Glomerular visceral epithelial cell (primary cell): Measurements from ENCODE around the gene LRP2.

Source experiments
- DNase-seq: peaks from one replicate; pipeline ENCODE4 v3.0.0-alpha.2; 2016; ENCODE audit errors: extremely low spot score

Gene LRP2

GRCh38 chr2:169091761-169092519 lies 270.4 kb downstream of the LRP2 start:
- DNase-seq, result peak; percentile 68

DNA sequence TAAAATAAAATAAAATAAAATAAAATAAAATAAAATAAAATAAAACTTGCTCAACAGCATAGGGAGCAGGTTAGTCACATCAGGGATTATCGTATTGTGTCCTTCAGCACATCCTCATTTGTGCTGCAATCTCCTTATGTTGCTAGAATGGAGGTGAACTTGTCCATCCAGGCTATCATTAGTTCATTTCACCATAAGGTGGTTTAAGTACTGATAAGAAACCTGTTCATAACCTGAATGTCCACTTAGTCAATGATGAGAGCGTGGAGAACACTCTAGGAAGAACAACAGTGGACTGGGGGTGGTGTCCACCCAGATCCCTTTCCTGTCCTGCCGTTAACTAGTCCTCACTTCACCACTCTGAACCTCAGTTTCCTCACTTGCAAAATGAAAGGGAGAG lies 271.1 kb downstream of the LRP2 start:
- no peak for DNase-seq

GRCh38 chr2:169090133-169090820 lies 272.1 kb downstream of the LRP2 start:
- DNase-seq, result no peak

DNA sequence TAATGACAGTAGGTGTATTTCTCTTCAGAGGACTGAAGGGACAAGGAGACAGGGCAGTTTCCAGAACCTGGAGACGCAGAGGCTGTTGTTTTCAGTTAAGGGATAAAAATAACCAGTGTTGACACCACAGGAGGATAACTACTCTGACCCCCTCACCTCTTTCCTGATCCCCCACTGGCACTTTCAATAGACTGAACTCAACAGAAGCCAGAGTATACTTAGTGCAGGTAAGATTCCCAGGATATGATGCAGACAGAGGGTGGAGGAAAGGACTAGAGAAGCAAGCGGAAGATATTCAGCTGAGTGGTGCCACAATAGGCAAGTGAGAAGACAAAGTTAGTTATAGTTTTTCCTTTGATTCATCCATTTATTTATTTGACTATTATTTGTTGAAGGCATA lies 273.2 kb downstream of the LRP2 start:
- DNase-seq, result no peak

GRCh38 chr2:169087757-169088379 lies 274.5 kb downstream of the LRP2 start:
- no peak for DNase-seq

DNA sequence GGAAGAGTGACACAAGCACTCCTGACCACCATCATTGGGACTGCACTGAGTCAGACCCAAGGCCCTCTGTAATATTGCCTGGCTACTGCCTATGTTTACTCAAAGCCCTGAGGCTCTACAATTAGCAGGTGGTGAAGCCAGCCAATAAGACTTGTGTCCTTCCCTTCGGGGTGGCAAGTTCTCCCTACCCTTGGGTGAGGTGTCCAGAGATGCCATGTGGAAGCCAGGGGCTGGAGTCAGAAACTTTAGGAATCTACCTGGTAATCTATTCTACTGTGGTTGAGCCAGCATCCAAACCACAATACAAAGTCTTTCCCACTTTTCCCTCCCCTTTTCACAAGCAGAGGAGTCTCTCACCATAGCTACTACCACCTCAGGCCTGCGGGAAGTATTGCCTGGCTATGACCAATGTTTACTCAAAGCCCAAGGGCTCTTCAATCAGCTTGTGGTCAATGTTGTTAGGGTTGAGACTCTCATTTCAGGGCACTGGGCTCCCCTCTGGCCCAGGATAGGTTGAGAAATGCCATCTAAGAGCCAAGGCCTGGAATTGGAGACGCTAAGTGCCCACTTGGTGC lies 275.4 kb downstream of the LRP2 start:
- DNase-seq, result peak; percentile 65

- DNase-seq, result no peak
These were observed 279.3 kb downstream of the LRP2 start for GRCh38 chr2:169082995-169083394.

GRCh38 chr2:169081551-169081950 lies 280.8 kb downstream of the LRP2 start:
- DNase-seq, result no peak

- peak; percentile 91 for DNase-seq
These were observed 281.9 kb downstream of the LRP2 start for GRCh38 chr2:169080250-169081069.

GRCh38 chr2:169077674-169078240 lies 284.6 kb downstream of the LRP2 start:
- DNase-seq, result peak; percentile 70
